ENCODE data around the gene SRGAP2C. TPM values are rescaled to one million over a fixed set of nuclear protein-coding genes. Genes with fewer than 3 reads are reported as not detected.
"Not testable (repeated sequence)": the region's sequence is repeated elsewhere in the genome, so short reads cannot be mapped to it uniquely, and the experiment has no call there.

SRGAP2C gene
- total and polyA plus RNA-seq, 9 donors = 12.4 to 32.4 (median 21.3) TPM

DNA sequence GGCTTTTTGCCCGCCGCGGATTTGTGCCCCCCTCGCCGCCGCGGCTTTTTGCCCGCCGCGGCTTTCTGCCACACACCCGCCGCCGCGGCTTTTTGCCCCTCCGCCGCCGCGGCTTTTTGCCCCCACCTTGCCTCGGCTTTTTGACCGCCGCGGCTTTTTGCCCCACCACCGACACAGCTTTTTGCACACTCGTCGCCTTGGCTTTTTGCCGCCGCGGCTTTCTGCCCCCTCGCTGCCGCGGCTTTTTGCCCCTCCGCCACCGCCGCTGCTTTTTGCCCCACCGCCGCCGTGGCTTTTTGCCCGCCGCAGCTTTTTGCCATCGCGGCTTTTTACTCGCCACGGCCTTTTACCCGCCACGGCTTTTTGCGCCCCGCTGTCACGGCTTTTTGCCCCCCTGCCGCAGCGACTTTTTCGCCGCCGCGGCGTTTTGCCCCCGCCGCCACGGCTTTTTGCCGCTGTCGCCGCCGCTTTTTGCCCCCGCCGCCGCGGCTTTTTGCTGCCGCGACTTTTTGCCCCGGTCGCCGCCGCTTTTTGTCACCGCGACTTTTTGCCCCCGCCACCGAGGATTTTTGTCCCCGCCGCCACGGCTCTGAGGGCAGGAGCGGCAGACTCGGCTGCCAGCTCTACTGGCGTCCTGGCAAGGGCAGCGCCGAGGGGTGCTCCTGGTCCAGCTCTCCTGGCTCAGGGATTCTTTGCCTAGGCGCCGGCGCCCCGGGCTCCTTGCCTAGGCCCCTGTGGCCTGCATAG lies 211.7 kb downstream of the SRGAP2C start:
- not testable (repeated sequence) for H3K36me3 ChIP-seq (ENCODE audit: control insufficient read depth, insufficient read depth, low read length); H3K27me3 ChIP-seq (ENCODE audit: control insufficient read depth, insufficient read depth, low read length); H3K4me1 ChIP-seq (ENCODE audit: control insufficient read depth, insufficient read depth, low read length); H3K9me3 ChIP-seq (replicated peaks; ENCODE audit: control insufficient read depth, low read depth, low read length)
- Histone ChIP-seq H3K4me3 (ENCODE audit: low read length) (peak overlapping the region; percentile 53), H3K27ac (ENCODE audit: low read length) (peak overlapping the region; percentile 59)
- peak; percentile 25 for DNase-seq
- WGBS (ENCODE audit: insufficient coverage) = 2% methylated on average over 71 of the region's 88 CpGs

DNA sequence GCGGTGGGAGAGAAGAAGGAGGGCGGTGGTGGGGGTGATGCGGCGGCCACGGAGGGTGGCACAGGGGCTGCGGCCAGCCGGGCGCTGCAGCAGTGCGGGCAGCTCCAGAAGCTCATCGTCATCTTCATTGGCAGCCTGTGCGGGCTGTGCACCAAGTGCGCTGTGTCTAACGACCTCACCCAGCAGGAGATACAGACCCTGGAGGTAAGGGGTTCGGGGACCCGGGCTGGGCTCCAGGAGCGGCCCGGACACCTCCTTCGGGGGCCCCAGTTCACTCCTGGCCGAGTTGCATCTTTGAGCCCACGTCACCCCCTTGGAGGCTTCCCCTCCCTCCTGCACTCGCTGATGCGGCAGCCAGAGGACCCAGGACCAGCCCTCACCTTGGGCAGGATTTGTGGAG lies 212.3 kb downstream of the SRGAP2C start:
- H3K27me3 ChIP-seq (ENCODE audit: control insufficient read depth, insufficient read depth, low read length); H3K27ac ChIP-seq (ENCODE audit: low read length); H3K9me3 ChIP-seq (replicated peaks; ENCODE audit: control insufficient read depth, low read depth, low read length); H3K36me3 ChIP-seq (ENCODE audit: control insufficient read depth, insufficient read depth, low read length); H3K4me1 ChIP-seq (ENCODE audit: control insufficient read depth, insufficient read depth, low read length): not testable (repeated sequence)
- peak overlapping the region; percentile 53 for H3K4me3 ChIP-seq (ENCODE audit: low read length)
- DNase-seq = peak; percentile 7
- WGBS (ENCODE audit: insufficient coverage) = 14% methylated on average over 6 of the region's 22 CpGs

DNA sequence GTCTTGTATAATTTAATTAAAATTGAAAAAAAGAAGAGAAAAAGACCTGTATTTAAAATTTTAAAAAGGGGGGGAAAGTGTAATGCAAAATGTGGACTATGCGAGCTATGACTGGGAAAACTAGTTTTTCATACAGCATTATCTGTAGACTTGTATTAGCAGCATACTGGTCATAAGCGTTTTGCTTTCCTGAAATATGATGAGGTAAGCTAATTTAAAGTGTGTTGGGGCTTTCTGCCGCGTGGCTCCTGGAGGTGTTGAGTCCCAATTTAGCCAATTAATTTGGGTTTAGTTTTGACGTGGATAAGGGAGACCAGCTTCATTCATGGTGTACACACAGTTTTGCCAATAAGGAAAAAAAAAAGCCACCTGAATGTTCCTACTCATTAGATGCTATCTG lies 214.4 kb downstream of the SRGAP2C start:
- not testable (repeated sequence) for H3K36me3 ChIP-seq (ENCODE audit: control insufficient read depth, insufficient read depth, low read length); H3K27me3 ChIP-seq (ENCODE audit: control insufficient read depth, insufficient read depth, low read length); H3K4me1 ChIP-seq (ENCODE audit: control insufficient read depth, insufficient read depth, low read length); DNase-seq; H3K9me3 ChIP-seq (replicated peaks; ENCODE audit: control insufficient read depth, low read depth, low read length); H3K4me3 ChIP-seq (ENCODE audit: low read length); H3K27ac ChIP-seq (ENCODE audit: low read length)
- WGBS (ENCODE audit: insufficient coverage) = no CpG with 5 or more reads among the region's 5 CpGs

DNA sequence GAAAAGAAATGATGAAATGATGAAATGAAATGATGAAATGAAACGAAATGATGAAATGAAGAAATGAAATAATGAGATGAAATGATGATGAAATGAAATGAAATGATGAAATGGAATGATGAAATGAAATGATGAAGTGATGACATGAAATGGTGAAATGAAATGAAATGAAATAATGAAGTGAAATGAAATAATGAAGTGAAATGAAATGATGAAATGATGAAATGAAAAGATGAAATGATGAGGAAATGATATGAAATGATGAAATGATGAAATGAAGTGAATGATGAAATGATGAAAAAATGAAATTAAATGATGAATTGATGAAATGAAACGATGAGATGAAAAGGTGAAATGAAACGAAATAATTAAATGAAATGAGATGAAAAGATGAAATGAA lies 215.3 kb downstream of the SRGAP2C start:
- 93% methylated on average over 3 of the region's 3 CpGs for WGBS (ENCODE audit: insufficient coverage)
- not testable (repeated sequence) for DNase-seq; H3K27me3 ChIP-seq (ENCODE audit: control insufficient read depth, insufficient read depth, low read length); H3K4me3 ChIP-seq (ENCODE audit: low read length); H3K4me1 ChIP-seq (ENCODE audit: control insufficient read depth, insufficient read depth, low read length); H3K9me3 ChIP-seq (replicated peaks; ENCODE audit: control insufficient read depth, low read depth, low read length); H3K36me3 ChIP-seq (ENCODE audit: control insufficient read depth, insufficient read depth, low read length); H3K27ac ChIP-seq (ENCODE audit: low read length)

DNA sequence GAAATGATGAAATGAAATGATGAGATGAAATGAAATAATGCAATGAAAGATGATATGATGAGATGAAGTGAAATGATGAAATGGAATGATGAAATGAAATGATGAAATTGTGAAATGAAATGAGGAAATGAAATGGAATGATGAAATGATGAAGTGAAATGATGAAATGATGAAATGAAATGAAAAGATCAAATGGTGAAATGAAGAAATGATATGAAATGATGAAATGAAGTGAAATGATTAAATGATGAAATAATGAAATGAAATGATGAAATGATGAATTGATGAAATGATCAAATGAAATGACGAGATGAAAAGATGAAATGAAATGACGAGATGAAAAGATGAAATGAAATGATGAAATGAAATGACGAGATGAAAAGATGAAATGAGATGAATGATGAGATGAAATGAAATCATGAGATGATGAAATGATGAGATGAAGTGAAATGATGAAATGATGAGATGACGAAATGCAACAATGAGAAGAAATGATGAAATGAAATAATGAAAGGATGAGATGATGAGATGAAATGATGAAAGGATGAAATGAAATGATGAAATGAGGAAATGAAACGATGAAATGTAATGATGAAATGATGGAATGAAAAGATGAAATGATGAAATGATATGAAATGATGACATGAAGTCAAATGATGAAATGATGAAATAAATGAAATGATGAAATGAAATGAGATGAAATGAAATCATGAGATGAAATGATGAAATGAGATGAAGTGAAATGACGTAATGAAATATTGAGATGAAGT lies 216.0 kb downstream of the SRGAP2C start:
- 94% methylated on average over 3 of the region's 6 CpGs for WGBS (ENCODE audit: insufficient coverage)
- H3K27me3 ChIP-seq (ENCODE audit: control insufficient read depth, insufficient read depth, low read length); H3K9me3 ChIP-seq (replicated peaks; ENCODE audit: control insufficient read depth, low read depth, low read length); H3K27ac ChIP-seq (ENCODE audit: low read length); H3K4me3 ChIP-seq (ENCODE audit: low read length); DNase-seq; H3K36me3 ChIP-seq (ENCODE audit: control insufficient read depth, insufficient read depth, low read length); H3K4me1 ChIP-seq (ENCODE audit: control insufficient read depth, insufficient read depth, low read length): not testable (repeated sequence)

DNA sequence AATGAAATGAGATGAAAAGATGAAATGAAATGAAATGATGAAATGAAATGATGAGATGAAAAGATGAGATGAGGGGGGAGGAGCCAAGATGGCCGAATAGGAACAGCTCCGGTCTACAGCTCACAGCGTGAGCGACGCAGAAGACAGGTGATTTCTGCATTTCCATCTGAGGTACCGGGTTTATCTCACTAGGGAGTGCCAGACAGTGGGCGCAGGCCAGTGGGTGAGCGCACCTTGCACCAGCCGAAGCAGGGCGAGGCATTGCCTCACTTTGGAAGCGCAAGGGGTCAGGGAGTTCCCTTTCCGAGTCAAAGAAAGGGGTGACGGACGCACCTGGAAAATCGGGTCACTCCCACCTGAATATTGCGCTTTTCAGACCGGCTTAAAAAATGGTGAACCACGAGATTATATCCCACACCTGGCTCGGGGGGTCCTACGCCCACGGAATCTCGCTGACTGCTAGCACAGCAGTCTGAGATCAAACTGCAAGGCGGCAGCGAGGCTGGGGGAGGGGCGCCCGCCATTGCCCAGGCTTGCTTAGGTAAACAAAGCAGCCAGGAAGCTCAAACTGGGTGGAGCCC lies 216.7 kb downstream of the SRGAP2C start:
- not testable (repeated sequence) for H3K36me3 ChIP-seq (ENCODE audit: control insufficient read depth, insufficient read depth, low read length); H3K4me3 ChIP-seq (ENCODE audit: low read length); H3K9me3 ChIP-seq (replicated peaks; ENCODE audit: control insufficient read depth, low read depth, low read length); DNase-seq; H3K27ac ChIP-seq (ENCODE audit: low read length); H3K27me3 ChIP-seq (ENCODE audit: control insufficient read depth, insufficient read depth, low read length); H3K4me1 ChIP-seq (ENCODE audit: control insufficient read depth, insufficient read depth, low read length)
- 82% methylated on average over 12 of the region's 26 CpGs for whole genome bisulfite sequencing (ENCODE audit: insufficient coverage)

DNA sequence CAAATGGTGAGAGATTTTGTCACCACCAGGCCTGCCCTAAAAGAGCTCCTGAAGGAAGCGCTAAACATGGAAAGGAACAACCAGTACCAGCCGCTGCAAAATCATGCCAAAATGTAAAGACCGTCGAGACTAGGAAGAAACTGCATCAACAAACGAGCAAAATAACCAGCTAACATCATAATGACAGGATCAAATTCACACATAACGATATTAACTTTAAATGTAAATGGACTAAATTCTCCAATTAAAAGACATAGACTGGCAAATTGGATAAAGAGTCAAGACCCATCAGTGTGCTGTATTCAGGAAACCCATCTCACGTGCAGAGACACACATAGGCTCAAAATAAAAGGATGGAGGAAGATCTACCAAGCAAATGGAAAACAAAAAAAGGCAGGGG lies 218.5 kb downstream of the SRGAP2C start:
- H3K27me3 ChIP-seq (ENCODE audit: control insufficient read depth, insufficient read depth, low read length) = not testable (repeated sequence)

DNA sequence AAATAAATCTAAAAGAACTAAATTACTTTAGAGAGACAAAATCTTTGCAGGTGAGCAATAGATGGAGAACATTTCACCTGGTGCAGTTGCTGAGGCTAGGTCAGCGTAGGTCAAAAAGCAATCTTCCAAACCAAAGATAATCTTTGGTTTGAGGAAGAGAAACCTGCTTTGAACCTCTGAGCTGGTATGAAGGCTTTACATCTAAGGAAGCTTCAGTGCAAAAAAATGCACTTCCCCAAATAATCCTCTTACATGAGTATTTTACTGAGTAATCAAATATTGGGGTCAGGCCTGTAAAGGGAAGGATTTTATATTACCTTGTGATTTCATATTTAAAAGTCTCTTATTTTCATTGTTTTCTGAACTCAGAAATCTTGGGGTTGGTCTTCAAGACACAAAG lies 223.6 kb downstream of the SRGAP2C start:
- Histone ChIP-seq H3K36me3 (ENCODE audit: control insufficient read depth, insufficient read depth, low read length) (no peaks in the 10 kb centered on the region), H3K4me1 (ENCODE audit: control insufficient read depth, insufficient read depth, low read length) (no peaks in the 10 kb centered on the region), H3K4me3 (ENCODE audit: low read length) (no peak overlapping the region), H3K27me3 (ENCODE audit: control insufficient read depth, insufficient read depth, low read length) (no peaks in the 10 kb centered on the region), H3K9me3 (replicated peaks; ENCODE audit: control insufficient read depth, low read depth, low read length) (no peaks in the 10 kb centered on the region), H3K27ac (ENCODE audit: low read length) (no peak overlapping the region)
- no CpG with 5 or more reads among the region's 1 CpG for WGBS (ENCODE audit: insufficient coverage)
- DNase-seq = peak; percentile 45

More for the DNA sequence above, 218.5 kb downstream of the SRGAP2C start:
- not testable (repeated sequence) for H3K4me1 ChIP-seq (ENCODE audit: control insufficient read depth, insufficient read depth, low read length); H3K9me3 ChIP-seq (replicated peaks; ENCODE audit: control insufficient read depth, low read depth, low read length); H3K36me3 ChIP-seq (ENCODE audit: control insufficient read depth, insufficient read depth, low read length); H3K4me3 ChIP-seq (ENCODE audit: low read length); H3K27ac ChIP-seq (ENCODE audit: low read length); DNase-seq
- WGBS (ENCODE audit: insufficient coverage) = no CpG with 5 or more reads among the region's 7 CpGs

DNA sequence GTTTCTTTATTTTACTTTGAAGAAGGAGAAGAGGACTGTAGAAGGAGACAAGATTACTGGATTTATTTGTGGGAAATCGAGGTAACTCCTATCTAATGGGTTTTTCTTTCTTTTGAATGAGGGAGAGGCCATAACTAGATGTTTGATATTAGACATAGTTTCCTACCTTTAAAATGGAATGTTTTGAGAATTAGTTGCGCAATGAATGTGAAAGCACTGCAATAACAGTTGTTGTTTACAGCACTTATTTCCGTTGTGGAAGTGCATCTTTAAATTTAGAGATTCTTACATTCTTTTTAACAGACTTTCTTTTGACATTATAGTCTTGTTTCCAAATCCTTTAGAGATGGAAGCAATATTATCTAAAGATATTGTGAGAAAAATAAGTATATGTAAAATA lies 229.0 kb downstream of the SRGAP2C start:
- no CpG with 5 or more reads among the region's 3 CpGs for WGBS (ENCODE audit: insufficient coverage)
- H3K4me1 ChIP-seq (ENCODE audit: control insufficient read depth, insufficient read depth, low read length) = peaks cover 3% of the 10 kb centered on the region
- H3K36me3 ChIP-seq (ENCODE audit: control insufficient read depth, insufficient read depth, low read length) = no peaks in the 10 kb centered on the region
- H3K4me3 ChIP-seq (ENCODE audit: low read length) = no peak overlapping the region
- DNase-seq = peak; percentile 8
- H3K27me3 ChIP-seq (ENCODE audit: control insufficient read depth, insufficient read depth, low read length) = no peaks in the 10 kb centered on the region
- H3K9me3 ChIP-seq (replicated peaks; ENCODE audit: control insufficient read depth, low read depth, low read length) = no peaks in the 10 kb centered on the region
- H3K27ac ChIP-seq (ENCODE audit: low read length) = no peak overlapping the region

DNA sequence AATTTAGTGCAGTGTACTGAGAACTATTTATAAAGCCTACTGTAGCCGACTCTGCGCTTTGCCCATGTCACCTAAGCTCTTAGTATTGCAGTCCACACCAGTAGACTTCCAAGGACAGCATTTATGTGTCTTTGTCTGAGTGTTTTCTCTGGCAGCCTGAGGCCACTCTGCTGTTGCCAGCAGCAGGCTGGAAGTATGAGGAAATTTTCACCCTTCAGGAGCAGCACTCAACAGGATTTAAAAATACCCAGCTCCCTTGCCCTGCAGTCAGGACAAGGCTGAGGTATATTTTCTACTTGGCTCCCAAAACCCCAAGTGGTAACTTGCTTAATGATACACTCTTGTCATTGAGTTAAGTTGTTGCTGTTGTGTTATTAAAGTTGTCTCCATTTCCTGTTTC lies 230.1 kb downstream of the SRGAP2C start:
- Histone ChIP-seq H3K4me3 (ENCODE audit: low read length) (no peak overlapping the region), H3K4me1 (ENCODE audit: control insufficient read depth, insufficient read depth, low read length) (peaks cover 3% of the 10 kb centered on the region), H3K9me3 (replicated peaks; ENCODE audit: control insufficient read depth, low read depth, low read length) (no peaks in the 10 kb centered on the region), H3K27ac (ENCODE audit: low read length) (no peak overlapping the region), H3K36me3 (ENCODE audit: control insufficient read depth, insufficient read depth, low read length) (no peaks in the 10 kb centered on the region), H3K27me3 (ENCODE audit: control insufficient read depth, insufficient read depth, low read length) (no peaks in the 10 kb centered on the region)
- WGBS (ENCODE audit: insufficient coverage) = no CpG with 5 or more reads among the region's 2 CpGs
- DNase-seq = peak; percentile 12

All from muscle of leg (tissue), 11 donors.